Right lobe of liver (tissue), 4 donors: Measurements from ENCODE around the gene NOL4L.

Experiments used
- CTCF ChIP-seq, 4 donors: fragments of 200-600 bp in 3 of 4; fragments of 450-650 bp in 1 of 4; IDR thresholded peaks; one replicate each; pipeline versions ENCODE4 v1.5.1 to v1.8.0; 2016 to 2022; ENCODE audit warnings: antibody characterized with exemption in 4 of 4, mild to moderate bottlenecking in 2 of 4
- POLR2A ChIP-seq: fragments of 450-650 bp; IDR thresholded peaks from one replicate; pipeline ENCODE4 v1.6.1; 2017; ENCODE audit warnings: antibody characterized with exemption, mild to moderate bottlenecking
- donor health status: DM: no; HTN: no; CAD: no.
- donor health status: DM: no; HTN: no; CAD: no.
- donor health status: DM: no; HTN: yes; CAD: no.

DNA sequence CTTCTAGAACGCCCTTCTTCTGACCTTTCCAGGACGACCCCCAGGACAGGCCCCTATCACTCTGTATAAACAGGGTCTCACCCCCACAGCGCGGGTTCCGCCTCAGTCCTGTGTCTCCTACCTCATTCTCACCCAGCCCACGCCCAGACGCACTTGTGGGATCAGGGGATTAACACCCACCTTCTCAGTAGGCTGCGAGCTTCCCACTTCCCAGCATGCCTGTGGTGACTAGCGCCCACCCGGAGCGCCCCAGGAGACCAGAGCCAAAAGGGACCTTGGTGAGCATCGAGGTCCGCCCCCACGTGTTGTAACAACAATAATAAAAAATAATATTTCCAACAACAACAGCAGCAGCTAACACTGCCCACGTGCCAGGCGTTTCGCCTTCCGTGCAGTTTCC lies 40.9 kb upstream of the NOL4L start:
- TF ChIP-seq CTCF (IDR thresholded peaks at IDR 0.05), result no peak
- TF ChIP-seq POLR2A, result no peak
